Endothelial cell of hepatic sinusoid (primary cell): ENCODE results near the gene SSX2IP.
"Not testable (repeated sequence)": the region's sequence is repeated elsewhere in the genome, so short reads cannot be mapped to it uniquely, and the experiment has no call there.

ENCODE experiments used
- in situ Hi-C: cut with HindIII; loops from 2 replicates; pipeline ENCODE4 v1.10.0; 2017; ENCODE audit warnings: low sequenced_read_pairs

SSX2IP gene

DNA sequence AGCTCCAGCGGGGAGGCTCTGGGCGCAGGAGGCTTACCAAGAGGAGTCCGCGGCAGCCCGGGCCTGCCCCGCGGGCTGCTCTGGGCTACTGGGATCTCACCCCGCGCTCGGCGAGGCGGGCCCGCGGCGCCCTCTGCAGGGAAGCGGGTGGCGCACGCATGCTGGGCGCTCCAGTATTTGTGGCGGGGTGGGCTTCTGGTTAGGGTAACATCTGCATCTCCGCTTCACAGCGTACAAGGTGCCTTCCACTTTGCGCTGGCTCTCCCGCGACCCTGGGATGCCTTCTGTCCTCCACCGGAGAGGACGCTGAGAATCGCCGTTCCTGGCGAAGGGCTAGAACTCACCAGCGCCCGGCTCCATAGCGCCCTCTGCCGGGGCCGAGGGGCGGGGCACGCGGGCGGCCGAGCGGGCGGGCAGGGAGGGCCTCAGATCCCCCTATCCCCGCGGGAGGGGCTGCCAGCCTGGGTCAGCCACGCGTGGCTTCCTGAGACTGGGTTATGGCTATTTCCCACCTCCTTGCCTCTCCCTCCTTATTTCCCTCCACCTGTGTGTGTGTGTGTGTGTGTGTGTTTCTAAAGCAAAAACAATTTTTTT lies 69.4 kb downstream of the SSX2IP start:
- in situ Hi-C loops = loop anchor here (5.0 to 25.0 kb wide), 4 partner anchors 134 to 709 kb away; no protein-coding TSS in a partner anchor

GRCh38 chr1:84619383-84620102 lies 70.7 kb downstream of the SSX2IP start:
- in situ Hi-C loops = loop anchor here (5.0 to 25.0 kb wide), 4 partner anchors 135 to 707 kb away; no protein-coding TSS in a partner anchor

DNA sequence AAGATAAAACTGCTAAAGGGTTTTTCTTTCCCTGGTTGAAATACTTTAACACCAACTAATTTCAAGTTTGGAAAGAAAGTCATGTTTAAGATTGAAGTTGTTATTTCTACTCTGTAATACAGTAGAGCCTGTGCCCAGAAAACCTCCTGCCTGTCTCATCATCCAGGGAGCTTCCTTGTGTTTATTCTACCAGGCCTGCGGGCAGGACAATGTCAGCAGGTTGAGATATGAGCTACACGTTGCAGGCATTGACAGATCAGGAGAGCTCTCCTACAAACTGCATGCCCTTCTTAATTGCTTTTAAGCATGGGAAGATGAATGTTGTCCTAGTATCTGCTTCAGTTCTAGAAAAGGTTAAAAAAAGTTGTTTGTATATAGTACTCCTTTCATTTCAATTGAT lies 72.9 kb downstream of the SSX2IP start:
- in situ Hi-C loops = loop anchor here (25.0 kb wide), 2 partner anchors 455 to 705 kb away; no protein-coding TSS in a partner anchor

- in situ Hi-C loops = loop anchor here (25.0 kb wide), 2 partner anchors 453 to 703 kb away; no protein-coding TSS in a partner anchor
These were observed 74.5 kb downstream of the SSX2IP start for GRCh38 chr1:84615790-84616189.

GRCh38 chr1:84613887-84614286 lies 76.4 kb downstream of the SSX2IP start:
- in situ Hi-C loops = loop anchor here (25.0 kb wide), 2 partner anchors 452 to 702 kb away; no protein-coding TSS in a partner anchor

GRCh38 chr1:84613026-84613425 lies 77.2 kb downstream of the SSX2IP start:
- in situ Hi-C loops = loop anchor here (25.0 kb wide), 2 partner anchors 451 to 701 kb away; no protein-coding TSS in a partner anchor

DNA sequence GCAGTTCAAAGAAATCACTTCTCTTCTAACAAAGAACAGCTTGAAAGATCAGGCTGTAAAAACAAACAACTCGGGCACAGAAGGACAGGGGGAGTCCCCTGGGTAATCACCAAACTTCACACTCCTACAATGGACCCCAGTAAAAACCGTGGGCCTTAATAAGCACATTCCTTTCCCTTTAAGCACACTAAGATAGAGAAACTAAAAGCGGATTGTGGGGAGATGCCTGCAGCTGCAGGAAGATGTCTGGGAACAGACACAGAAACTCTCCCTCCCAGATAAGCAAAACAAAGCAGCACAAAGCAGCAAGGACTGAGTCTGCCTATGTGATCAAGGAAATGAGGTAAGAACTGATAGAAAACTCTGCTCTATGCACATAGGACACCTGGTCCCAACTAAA lies 78.5 kb downstream of the SSX2IP start:
- in situ Hi-C loops = loop anchor here (25.0 kb wide), 2 partner anchors 449 to 699 kb away; no protein-coding TSS in a partner anchor

GRCh38 chr1:84611091-84611490 lies 79.2 kb downstream of the SSX2IP start:
- in situ Hi-C loops = loop anchor here (25.0 kb wide), 2 partner anchors 449 to 699 kb away; no protein-coding TSS in a partner anchor

DNA sequence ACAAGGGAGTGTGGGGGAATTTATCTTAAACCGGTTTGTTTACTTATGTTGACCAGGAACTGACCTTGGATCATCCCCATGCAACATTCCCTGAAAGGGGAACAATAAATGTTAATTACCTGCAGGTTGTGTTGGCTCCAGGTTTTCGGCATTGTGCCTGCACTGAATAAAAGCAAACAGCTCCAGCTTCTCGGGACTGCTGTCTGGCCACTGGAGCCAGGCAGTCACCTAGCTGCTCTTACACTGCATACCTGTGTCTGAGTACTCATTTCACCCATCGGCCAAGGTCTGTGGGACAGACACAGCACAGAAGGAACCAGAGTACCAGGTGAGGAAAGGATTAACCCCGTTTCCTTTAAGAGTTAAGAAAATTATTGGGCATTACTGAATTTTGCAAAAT lies 83.3 kb downstream of the SSX2IP start:
- in situ Hi-C loops = loop anchor here (10.0 to 25.0 kb wide), 3 partner anchors 172 to 695 kb away; no protein-coding TSS in a partner anchor

GRCh38 chr1:84605157-84605556 lies 85.1 kb downstream of the SSX2IP start:
- in situ Hi-C loops = loop anchor here (10.0 to 25.0 kb wide), 3 partner anchors 170 to 693 kb away; no protein-coding TSS in a partner anchor

DNA sequence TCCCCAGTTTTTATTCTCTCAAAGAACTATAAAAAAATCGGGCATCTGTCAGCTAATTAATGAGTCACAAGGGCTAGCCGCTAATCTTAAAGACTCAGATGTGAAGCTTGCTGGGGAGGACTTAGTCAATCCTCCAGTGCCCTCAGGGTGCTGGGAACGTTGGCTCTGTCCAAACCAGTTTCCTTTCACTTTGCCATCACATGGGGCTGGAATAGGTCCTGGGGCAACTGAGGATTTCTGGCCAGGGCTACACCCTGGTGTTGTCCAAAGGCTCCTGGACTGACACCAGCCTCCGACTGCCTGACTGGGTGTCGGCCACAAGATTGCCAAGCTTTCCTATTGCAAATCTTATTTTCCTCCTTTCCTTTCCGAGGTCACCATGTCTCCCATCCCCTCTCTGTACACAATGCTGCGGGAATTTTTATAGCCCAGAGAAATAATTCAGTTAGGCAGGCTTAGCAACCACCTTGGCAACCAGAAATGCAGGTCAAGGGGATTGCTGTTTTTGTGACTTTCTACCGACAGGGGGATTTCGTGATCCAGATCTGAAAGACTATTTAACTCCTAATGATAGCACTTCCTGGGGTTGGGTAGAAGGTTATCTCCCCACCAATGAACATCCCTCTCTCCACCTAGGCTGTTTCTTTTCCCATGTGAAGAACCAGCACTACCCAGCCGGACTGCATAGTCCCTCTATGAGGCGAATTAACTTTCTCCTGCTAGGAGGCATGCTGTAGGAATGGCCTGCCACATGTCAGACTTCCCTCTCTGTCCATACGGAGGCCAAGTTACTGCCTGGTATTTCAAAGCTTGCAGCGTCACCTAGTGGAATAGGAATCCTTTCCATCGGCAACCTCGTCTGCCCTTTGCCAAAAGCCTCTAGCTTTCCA lies 86.1 kb downstream of the SSX2IP start:
- in situ Hi-C loops = loop anchor here (10.0 to 25.0 kb wide), 3 partner anchors 169 to 692 kb away; no protein-coding TSS in a partner anchor

DNA sequence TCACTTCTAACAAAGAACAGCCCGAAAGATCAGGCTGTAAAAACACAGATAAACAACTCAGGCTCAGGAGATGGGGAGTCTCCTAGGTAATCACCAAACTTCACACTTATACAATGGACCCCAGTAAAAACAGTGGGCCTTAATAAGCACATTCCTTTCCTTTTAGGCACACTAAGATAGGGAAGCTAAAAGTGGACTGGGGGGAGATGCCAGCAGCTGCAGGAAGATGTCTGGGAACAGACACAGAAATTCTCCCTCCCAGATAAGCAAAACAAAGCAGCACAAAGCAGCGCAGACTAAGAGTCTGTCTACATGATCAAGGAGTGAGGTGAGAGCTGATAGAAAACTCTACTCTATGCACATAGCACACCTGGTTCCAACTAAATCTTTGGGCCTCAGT lies 87.0 kb downstream of the SSX2IP start:
- in situ Hi-C loops = loop anchor here (10.0 to 25.0 kb wide), 3 partner anchors 168 to 691 kb away; no protein-coding TSS in a partner anchor

GRCh38 chr1:84600796-84601195 lies 89.5 kb downstream of the SSX2IP start:
- in situ Hi-C loops = loop anchor here (10.0 to 25.0 kb wide), 3 partner anchors 166 to 688 kb away; no protein-coding TSS in a partner anchor

- in situ Hi-C loops = no loop called here
These were observed 91.2 kb downstream of the SSX2IP start for GRCh38 chr1:84598846-84599741.

DNA sequence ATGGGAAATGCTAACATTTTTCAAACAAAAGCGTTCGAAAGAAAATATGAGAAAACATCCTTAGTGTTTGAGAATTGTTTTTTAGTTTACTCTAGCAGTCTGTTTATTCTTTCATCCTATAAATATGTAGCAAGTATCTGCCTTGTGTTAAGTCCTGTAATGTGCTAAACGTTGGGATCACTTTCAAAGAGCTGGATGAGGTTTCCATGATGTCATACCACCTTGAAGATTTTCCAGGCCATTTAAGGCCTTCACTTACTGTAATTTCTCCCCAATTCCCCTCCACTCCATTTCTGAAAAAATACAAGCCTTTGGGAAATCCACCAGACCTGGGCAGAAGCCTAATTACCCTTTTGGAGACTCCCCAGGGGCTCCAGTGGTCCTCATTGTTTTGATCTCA lies 91.8 kb downstream of the SSX2IP start:
- in situ Hi-C loops = no loop called here

DNA sequence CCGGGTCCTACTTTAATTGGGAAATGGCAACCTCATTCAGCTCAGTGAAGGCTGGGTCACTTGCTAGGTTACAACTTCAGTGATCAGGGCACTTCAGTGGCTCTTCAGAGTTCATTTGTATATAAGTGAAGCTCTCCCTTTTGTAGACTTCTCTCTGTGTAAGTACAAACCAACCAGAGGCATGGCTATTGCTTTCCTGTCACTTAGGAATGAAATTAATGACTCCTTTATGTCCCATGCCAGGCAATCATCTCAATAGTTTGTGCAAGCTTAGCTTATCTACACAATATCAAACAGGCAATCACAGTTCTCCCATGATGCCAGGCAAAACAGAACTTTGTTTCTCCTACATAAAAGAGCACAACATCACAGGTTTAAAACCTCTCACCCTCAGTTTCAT lies 93.2 kb downstream of the SSX2IP start:
- in situ Hi-C loops = no loop called here

- in situ Hi-C loops = not testable (repeated sequence)
These were observed 95.3 kb downstream of the SSX2IP start for GRCh38 chr1:84594959-84595358.
